Glutamatergic neuron (in vitro differentiated cells): Measurements from ENCODE around the gene CPEB4. TPM values are rescaled to one million over a fixed set of nuclear protein-coding genes. Genes with fewer than 3 reads are reported as not detected.

ENCODE experiments used
- DNase-seq: peaks from one replicate; pipeline ENCODE4 v3.0.0; 2022
- H3K27ac Mint-ChIP-seq: one replicate; pipeline ENCODE4 v1.8.0; 2020; ENCODE audit warnings: mild to moderate bottlenecking, mixed read lengths, inconsistent platforms; ENCODE audit not compliant: unreplicated experiment
- H3K27me3 Mint-ChIP-seq: one replicate; pipeline ENCODE4 v1.8.0; 2020; ENCODE audit warnings: mild to moderate bottlenecking, moderate library complexity, mixed read lengths, inconsistent platforms; ENCODE audit not compliant: unreplicated experiment
- H3K36me3 Mint-ChIP-seq: one replicate; pipeline ENCODE4 v1.8.0; 2020; ENCODE audit warnings: mild to moderate bottlenecking, mixed read lengths, inconsistent platforms; ENCODE audit not compliant: unreplicated experiment
- H3K4me1 Mint-ChIP-seq: one replicate; pipeline ENCODE4 v1.8.0; 2020; ENCODE audit warnings: mild to moderate bottlenecking, low read depth, mixed read lengths, inconsistent platforms; ENCODE audit not compliant: unreplicated experiment
- H3K4me3 Mint-ChIP-seq: one replicate; pipeline ENCODE4 v1.8.0; 2020; ENCODE audit warnings: mild to moderate bottlenecking, mixed read lengths, inconsistent platforms; ENCODE audit not compliant: unreplicated experiment
- H3K9me3 Mint-ChIP-seq: one replicate; pipeline ENCODE4 v1.8.0; 2020; ENCODE audit warnings: mild to moderate bottlenecking, moderate library complexity, mixed read lengths, inconsistent platforms; ENCODE audit not compliant: unreplicated experiment
- total RNA-seq: library from RNA; stranded (reverse); fragmentation: NEBNext Ultra II Directional; extraction: Animal tissue kit (Norgen Biotek cat#: 25700); gene quantifications from one replicate; pipeline ENCODE4 v1.2.1, GENCODE V29; 2021; ENCODE audit not compliant: unreplicated experiment
- TF ChIP-seq, protein P1 (sequence below): fragments of 200-600 bp; sonication (generic); IDR thresholded peaks from one replicate; pipeline ENCODE4 v1.5.0; 2021; ENCODE audit not compliant: partially characterized antibody, unreplicated experiment

CPEB4 gene
- total RNA-seq, 1 donor from 2014 or later: 104 TPM

DNA sequence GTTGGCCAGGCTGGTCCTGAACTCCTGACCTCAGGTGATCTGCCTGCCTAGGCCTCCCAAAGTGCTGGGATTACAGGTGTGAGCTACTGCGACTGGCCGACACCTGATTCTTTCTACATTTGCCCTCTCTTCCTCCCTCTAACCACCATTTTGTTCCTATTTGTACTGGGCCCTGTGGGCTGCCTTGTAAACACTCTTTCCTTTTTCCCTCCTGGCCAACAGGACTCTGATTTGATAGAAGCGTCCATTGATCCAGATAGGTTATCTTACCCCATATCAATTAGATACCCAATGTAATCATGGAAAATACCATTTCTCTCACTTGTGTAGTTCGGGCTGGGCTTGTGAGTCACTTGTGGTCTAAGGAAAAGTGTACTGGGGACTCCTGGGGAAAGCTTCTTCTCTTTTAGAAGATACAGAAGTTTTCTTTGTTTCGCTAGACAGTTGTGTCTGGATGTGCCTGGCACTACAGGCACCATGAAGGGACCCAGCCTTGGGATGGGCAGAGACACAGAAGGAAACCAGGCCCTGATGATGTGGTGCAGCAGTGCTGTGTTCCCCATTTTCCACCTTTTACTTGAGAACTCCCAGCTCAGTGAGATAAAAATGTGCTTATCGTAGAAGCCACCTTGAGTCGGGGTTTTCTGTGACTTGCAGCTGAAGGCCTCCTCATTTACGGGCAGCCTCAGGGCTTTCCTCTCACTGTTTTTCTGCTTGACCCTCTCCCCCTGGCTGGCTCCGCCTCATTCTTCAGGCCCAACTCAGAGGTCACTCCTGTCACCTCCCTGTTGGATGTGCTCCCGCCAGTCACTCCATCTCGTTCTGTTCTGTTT, 32.8 kb upstream of the CPEB4 start:
- H3K4me3 Mint-ChIP-seq: peak overlapping the region; percentile 39
- H3K27ac Mint-ChIP-seq: no peak overlapping the region
- H3K27me3 Mint-ChIP-seq: peaks cover 19% of the 10 kb centered on the region
- H3K9me3 Mint-ChIP-seq: peaks cover 6% of the 10 kb centered on the region
- TF ChIP-seq, protein P1, sequence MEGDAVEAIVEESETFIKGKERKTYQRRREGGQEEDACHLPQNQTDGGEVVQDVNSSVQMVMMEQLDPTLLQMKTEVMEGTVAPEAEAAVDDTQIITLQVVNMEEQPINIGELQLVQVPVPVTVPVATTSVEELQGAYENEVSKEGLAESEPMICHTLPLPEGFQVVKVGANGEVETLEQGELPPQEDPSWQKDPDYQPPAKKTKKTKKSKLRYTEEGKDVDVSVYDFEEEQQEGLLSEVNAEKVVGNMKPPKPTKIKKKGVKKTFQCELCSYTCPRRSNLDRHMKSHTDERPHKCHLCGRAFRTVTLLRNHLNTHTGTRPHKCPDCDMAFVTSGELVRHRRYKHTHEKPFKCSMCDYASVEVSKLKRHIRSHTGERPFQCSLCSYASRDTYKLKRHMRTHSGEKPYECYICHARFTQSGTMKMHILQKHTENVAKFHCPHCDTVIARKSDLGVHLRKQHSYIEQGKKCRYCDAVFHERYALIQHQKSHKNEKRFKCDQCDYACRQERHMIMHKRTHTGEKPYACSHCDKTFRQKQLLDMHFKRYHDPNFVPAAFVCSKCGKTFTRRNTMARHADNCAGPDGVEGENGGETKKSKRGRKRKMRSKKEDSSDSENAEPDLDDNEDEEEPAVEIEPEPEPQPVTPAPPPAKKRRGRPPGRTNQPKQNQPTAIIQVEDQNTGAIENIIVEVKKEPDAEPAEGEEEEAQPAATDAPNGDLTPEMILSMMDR: no peak
- no peak for DNase-seq
- H3K4me1 Mint-ChIP-seq: peaks cover 49% of the 10 kb centered on the region
- no peaks in the 10 kb centered on the region for H3K36me3 Mint-ChIP-seq

- Mint-ChIP-seq H3K4me3 (peak overlapping the region; percentile 6), H3K27me3 (peaks cover 19% of the 10 kb centered on the region), H3K9me3 (peaks cover 4% of the 10 kb centered on the region), H3K27ac (no peak overlapping the region), H3K4me1 (peaks cover 53% of the 10 kb centered on the region), H3K36me3 (no peaks in the 10 kb centered on the region)
- DNase-seq: no peak
- TF ChIP-seq, protein P1: no peak
Observed at GRCh38 chr5:173855995-173856656, 32.0 kb upstream of the CPEB4 start.

DNA sequence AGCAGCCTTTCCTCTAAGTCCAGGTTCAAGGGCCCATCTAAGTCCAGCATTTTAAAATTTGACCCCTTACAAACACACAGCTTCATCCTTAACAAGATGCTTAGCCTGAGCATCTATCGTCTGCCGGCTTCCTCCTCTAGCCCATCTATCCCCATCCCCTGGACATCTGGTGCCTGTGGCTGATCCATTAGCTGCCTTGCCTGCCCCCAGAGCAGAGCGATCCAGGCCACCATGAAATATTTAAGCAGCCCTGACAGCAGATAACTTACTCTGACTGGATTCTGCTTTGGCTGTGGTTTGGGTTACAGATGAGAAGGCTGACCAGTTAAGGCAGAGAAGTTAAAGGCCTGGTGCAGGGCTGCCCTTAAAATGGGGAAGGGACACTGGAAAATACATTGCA, 30.9 kb upstream of the CPEB4 start:
- H3K27me3 Mint-ChIP-seq: peaks cover 19% of the 10 kb centered on the region
- H3K27ac Mint-ChIP-seq: peak overlapping the region; percentile 80
- H3K4me3 Mint-ChIP-seq: peak overlapping the region; percentile 56
- H3K36me3 Mint-ChIP-seq: no peaks in the 10 kb centered on the region
- peaks cover 47% of the 10 kb centered on the region for H3K4me1 Mint-ChIP-seq
- peak; percentile 66 for DNase-seq
- TF ChIP-seq, protein P1: no peak
- peaks cover 6% of the 10 kb centered on the region for H3K9me3 Mint-ChIP-seq

- no peak for DNase-seq
- Mint-ChIP-seq H3K27ac (no peak overlapping the region), H3K27me3 (peaks cover 19% of the 10 kb centered on the region), H3K36me3 (no peaks in the 10 kb centered on the region), H3K4me1 (peaks cover 42% of the 10 kb centered on the region), H3K9me3 (peaks cover 6% of the 10 kb centered on the region), H3K4me3 (no peak overlapping the region)
- TF ChIP-seq, protein P1: no peak
Observed at GRCh38 chr5:173858021-173858669, 30.0 kb upstream of the CPEB4 start.
